DOHH2 (cell line): ENCODE data around the gene SAMD5.

Experiments used
- EZH2phosphoT487 ChIP-seq: fragments of 200-600 bp; sonication (generic); IDR thresholded peaks from 2 replicates; pipeline ENCODE4 v1.6.1; 2017; ENCODE audit warnings: borderline replicate concordance, mild to moderate bottlenecking, antibody characterized with exemption, low read length, moderate library complexity, mixed read lengths
- TF ChIP-seq, protein P1 (sequence below): fragments of 200-600 bp; sonication (generic); IDR thresholded peaks from one replicate; pipeline ENCODE4 v1.5.1; 2014; ENCODE audit warnings: antibody characterized with exemption, mild to moderate bottlenecking, low read depth, low read length; ENCODE audit not compliant: poor library complexity, severe bottlenecking

DNA sequence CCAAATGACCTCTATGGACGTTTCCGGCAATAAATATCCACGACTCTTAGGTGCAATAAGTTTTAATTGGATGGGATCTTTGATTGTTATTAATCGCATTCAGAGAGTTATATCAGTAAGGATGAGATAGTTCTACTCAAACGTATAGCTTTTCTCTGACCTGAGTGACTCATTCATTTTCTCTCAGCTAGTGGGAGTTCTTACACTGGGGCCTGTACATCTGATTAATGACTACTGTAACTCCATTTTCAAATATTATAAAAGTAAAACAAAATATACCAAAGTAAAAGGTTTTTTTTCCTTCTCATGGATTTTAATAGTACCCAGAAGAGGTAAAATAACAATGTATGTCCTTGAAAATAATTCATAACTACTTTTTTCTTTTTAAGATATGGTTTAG, 41.1 kb upstream of the SAMD5 start:
- TF ChIP-seq, protein P1, sequence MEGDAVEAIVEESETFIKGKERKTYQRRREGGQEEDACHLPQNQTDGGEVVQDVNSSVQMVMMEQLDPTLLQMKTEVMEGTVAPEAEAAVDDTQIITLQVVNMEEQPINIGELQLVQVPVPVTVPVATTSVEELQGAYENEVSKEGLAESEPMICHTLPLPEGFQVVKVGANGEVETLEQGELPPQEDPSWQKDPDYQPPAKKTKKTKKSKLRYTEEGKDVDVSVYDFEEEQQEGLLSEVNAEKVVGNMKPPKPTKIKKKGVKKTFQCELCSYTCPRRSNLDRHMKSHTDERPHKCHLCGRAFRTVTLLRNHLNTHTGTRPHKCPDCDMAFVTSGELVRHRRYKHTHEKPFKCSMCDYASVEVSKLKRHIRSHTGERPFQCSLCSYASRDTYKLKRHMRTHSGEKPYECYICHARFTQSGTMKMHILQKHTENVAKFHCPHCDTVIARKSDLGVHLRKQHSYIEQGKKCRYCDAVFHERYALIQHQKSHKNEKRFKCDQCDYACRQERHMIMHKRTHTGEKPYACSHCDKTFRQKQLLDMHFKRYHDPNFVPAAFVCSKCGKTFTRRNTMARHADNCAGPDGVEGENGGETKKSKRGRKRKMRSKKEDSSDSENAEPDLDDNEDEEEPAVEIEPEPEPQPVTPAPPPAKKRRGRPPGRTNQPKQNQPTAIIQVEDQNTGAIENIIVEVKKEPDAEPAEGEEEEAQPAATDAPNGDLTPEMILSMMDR, result no peak
- TF ChIP-seq EZH2phosphoT487, result no peak
